GM19351 (cell line): ENCODE results near the gene CLASP2.
"Not testable (repeated sequence)": the region's sequence is repeated elsewhere in the genome, so short reads cannot be mapped to it uniquely, and the experiment has no call there.

Source experiments
- ATAC-seq: cut with Tn5 transposase; IDR thresholded peaks from one replicate; pipeline ENCODE4 v1.9.1; 2021; ENCODE audit warnings: mild to moderate bottlenecking, moderate library complexity; ENCODE audit not compliant: unreplicated experiment

Gene CLASP2

GRCh38 chr3:33717866-33718594 lies at the start of gene CLASP2:
CLASP2 (minus strand) TSS chr3:33718254; CDS start chr3:33718002, 252 bp downstream.
- ATAC-seq: peak; percentile 90

- no peak for ATAC-seq
These were observed 40.8 kb upstream of the CLASP2 start for GRCh38 chr3:33758864-33759263.

GRCh38 chr3:33758281-33758680 lies 40.2 kb upstream of the CLASP2 start:
- no peak for ATAC-seq

GRCh38 chr3:33754391-33754790 lies 36.3 kb upstream of the CLASP2 start:
- ATAC-seq: not testable (repeated sequence)

- ATAC-seq: no peak
These were observed 33.3 kb upstream of the CLASP2 start for GRCh38 chr3:33751336-33751735.

- ATAC-seq: no peak
These were observed 32.1 kb upstream of the CLASP2 start for GRCh38 chr3:33750211-33750548.

- ATAC-seq: no peak
These were observed 31.6 kb upstream of the CLASP2 start for GRCh38 chr3:33749546-33750210.

- ATAC-seq: peak; percentile 69
These were observed 28.5 kb upstream of the CLASP2 start for GRCh38 chr3:33746416-33747116.

GRCh38 chr3:33737146-33737545 lies 19.1 kb upstream of the CLASP2 start:
- ATAC-seq: no peak

- no peak for ATAC-seq
These were observed 14.3 kb upstream of the CLASP2 start for GRCh38 chr3:33732394-33732793.

GRCh38 chr3:33729993-33730392 lies 11.9 kb upstream of the CLASP2 start:
- no peak for ATAC-seq

GRCh38 chr3:33724256-33724655 lies 6.2 kb upstream of the CLASP2 start:
- no peak for ATAC-seq

GRCh38 chr3:33722626-33723370 lies 4.7 kb upstream of the CLASP2 start:
- no peak for ATAC-seq

- ATAC-seq: no peak
These were observed 4.1 kb upstream of the CLASP2 start for GRCh38 chr3:33722191-33722590.

GRCh38 chr3:33718595-33718907 lies 497 bp upstream of the CLASP2 start:
- ATAC-seq: no peak

- ATAC-seq: peak; percentile 65
These were observed 513 bp downstream of the CLASP2 start for GRCh38 chr3:33717616-33717865.

GRCh38 chr3:33716227-33716626 lies 1.8 kb downstream of the CLASP2 start:
- no peak for ATAC-seq

- no peak for ATAC-seq
These were observed 7.0 kb downstream of the CLASP2 start for GRCh38 chr3:33711100-33711499.

GRCh38 chr3:33706056-33706455 lies 12.0 kb downstream of the CLASP2 start:
- no peak for ATAC-seq

GRCh38 chr3:33704891-33705290 lies 13.2 kb downstream of the CLASP2 start:
- ATAC-seq: no peak

- no peak for ATAC-seq
These were observed 18.8 kb downstream of the CLASP2 start for GRCh38 chr3:33699275-33699674.

GRCh38 chr3:33694944-33695343 lies 23.1 kb downstream of the CLASP2 start:
- no peak for ATAC-seq
